Fibroblast of skin of abdomen (primary cell): ENCODE measurements around the gene ANXA1.

Experiments used
- DNase-seq: peaks from one replicate; pipeline ENCODE4 v3.0.0-alpha.2; 2013

ANXA1 gene

GRCh38 chr9:73215249-73215648 lies 63.6 kb downstream of the ANXA1 start:
- DNase-seq, result no peak

- no peak for DNase-seq
Observed at GRCh38 chr9:73216100-73216499, 64.4 kb downstream of the ANXA1 start.
